Measurements from ENCODE around the gene LAMC1. TPM values are rescaled to one million over a fixed set of nuclear protein-coding genes. Genes with fewer than 3 reads are reported as not detected.

Gene LAMC1
- total RNA-seq, 4 donors from 2014 or later = 130 to 315 (median 214) TPM

DNA sequence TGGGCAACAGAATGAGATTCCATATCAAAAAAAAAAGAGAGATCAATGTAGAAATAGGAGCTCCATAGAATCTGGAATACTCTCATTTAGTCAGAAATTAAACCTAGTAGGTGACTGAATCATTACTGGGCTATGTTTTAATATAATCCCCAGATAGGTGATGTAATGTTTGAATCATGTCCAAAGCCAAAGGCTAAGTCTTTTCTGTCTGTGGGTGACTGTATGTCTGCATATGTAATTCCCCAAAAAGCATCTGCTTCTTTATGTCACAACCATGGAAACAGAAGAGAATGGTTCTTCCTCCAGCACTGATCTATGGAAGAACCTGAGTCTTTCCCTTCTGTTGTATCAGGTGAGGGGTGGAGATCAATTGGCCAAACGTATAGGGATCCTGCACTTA is 168.6 kb downstream of the LAMC1 start:
- H3K36me3 ChIP-seq = no peaks in the 10 kb centered on the region
- no peak for TF ChIP-seq POLR2A (IDR thresholded peaks at IDR 0.05)
- TF ChIP-seq, protein P1, sequence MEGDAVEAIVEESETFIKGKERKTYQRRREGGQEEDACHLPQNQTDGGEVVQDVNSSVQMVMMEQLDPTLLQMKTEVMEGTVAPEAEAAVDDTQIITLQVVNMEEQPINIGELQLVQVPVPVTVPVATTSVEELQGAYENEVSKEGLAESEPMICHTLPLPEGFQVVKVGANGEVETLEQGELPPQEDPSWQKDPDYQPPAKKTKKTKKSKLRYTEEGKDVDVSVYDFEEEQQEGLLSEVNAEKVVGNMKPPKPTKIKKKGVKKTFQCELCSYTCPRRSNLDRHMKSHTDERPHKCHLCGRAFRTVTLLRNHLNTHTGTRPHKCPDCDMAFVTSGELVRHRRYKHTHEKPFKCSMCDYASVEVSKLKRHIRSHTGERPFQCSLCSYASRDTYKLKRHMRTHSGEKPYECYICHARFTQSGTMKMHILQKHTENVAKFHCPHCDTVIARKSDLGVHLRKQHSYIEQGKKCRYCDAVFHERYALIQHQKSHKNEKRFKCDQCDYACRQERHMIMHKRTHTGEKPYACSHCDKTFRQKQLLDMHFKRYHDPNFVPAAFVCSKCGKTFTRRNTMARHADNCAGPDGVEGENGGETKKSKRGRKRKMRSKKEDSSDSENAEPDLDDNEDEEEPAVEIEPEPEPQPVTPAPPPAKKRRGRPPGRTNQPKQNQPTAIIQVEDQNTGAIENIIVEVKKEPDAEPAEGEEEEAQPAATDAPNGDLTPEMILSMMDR (IDR thresholded peaks at IDR 0.05) = no peak
- no peak for DNase-seq
- no peak overlapping the region for H3K4me3 ChIP-seq
- intact Hi-C loops (cut with DNase I; ENCODE audit: low total_unique reads) = no loop called here
- H3K9me3 ChIP-seq = no peaks in the 10 kb centered on the region
- H3K27ac ChIP-seq = no peak overlapping the region
- H3K4me1 ChIP-seq = no peaks in the 10 kb centered on the region
- H3K27me3 ChIP-seq = no peaks in the 10 kb centered on the region

DNA sequence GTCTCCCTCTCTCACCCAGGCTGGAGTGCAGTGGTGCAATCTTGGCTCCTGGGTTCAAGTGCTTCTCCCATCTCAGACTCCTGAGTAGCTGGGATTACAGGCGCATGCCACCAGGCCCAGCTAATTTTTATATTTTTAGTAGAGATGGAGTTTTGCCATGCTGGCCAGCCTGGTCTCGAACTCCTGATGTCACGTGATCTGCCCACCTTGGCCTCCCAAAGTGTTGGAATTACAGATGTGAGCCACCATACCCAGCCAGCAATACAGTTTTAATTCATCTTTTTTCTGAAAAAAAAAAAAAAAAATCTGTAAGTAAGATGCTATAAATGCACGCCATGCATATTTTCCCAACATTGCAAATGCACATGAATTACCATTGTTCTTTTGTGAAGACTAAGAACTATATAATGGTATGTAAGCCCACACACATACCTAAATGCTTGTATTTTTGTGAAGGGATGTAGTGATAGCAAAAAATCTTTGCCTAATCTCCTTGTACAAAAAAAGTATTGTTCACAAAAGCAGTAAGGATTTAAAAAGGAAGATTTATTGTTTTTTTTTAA is 170.8 kb downstream of the LAMC1 start:
- H3K4me1 ChIP-seq = no peaks in the 10 kb centered on the region
- no peaks in the 10 kb centered on the region for H3K36me3 ChIP-seq
- no peaks in the 10 kb centered on the region for H3K9me3 ChIP-seq
- intact Hi-C loops (cut with DNase I; ENCODE audit: low total_unique reads) = no loop called here
- no peak overlapping the region for H3K4me3 ChIP-seq
- no peak overlapping the region for H3K27ac ChIP-seq
- no peak for TF ChIP-seq POLR2A (IDR thresholded peaks at IDR 0.05)
- TF ChIP-seq, protein P1 (IDR thresholded peaks at IDR 0.05) = no peak
- no peak for DNase-seq
- H3K27me3 ChIP-seq = no peaks in the 10 kb centered on the region

DNA sequence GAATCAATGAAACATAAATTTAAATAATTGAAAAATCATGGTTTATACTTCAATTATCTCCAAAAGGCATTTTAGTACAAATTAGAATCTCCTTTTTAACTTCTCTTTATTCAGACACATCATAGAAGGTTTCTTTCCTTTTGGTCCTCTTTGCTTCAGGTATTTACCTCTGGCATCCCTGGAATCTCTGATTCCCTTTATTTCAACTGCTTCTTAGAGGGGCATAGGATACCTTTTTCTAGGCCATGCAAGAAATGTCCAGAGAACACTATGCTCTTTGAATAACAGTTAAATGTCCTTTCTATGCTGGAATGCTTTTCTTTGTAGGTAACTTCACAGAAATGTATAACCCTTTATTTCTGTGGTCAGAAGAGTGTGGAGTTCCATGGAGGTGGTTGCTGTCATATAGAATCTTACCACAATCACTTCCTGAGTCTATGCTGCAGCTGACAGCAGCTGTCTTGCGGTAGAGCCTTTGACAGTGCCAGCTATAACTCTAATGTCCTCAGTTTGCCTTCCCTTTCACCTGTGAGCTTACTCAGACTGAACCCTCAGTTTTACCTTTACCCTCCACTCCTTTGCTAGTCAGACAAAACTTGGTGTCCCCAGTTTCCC is 171.4 kb downstream of the LAMC1 start:
- H3K4me1 ChIP-seq = no peaks in the 10 kb centered on the region
- H3K36me3 ChIP-seq = no peaks in the 10 kb centered on the region
- H3K27ac ChIP-seq = no peak overlapping the region
- H3K9me3 ChIP-seq = no peaks in the 10 kb centered on the region
- H3K4me3 ChIP-seq = no peak overlapping the region
- H3K27me3 ChIP-seq = no peaks in the 10 kb centered on the region
- DNase-seq = no peak
- TF ChIP-seq, protein P1 (IDR thresholded peaks at IDR 0.05) = no peak
- TF ChIP-seq POLR2A (IDR thresholded peaks at IDR 0.05) = no peak
- intact Hi-C loops (cut with DNase I; ENCODE audit: low total_unique reads) = no loop called here

DNA sequence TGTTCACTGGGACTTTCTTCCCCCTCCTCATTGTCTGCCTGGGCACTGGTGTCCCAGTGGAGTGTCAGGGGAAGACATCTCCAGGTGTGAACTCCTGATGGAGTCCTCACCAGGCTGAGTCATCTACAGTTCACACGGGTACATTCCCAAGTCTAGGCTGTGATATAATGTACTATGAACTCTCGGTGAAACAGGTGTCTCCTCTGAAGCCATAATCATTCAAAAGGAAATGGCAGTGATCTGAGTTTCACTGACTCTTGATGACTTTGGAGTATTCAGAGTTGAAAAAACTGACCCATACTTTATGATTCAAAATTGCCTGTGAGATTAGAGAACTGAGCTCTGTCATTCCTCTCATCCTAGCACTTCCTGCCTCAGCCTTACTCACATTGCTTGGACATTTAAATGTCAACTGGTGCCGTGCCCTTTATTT is 171.9 kb downstream of the LAMC1 start:
- intact Hi-C loops (cut with DNase I; ENCODE audit: low total_unique reads) = no loop called here
- DNase-seq = no peak
- Histone ChIP-seq H3K36me3 (no peaks in the 10 kb centered on the region), H3K9me3 (no peaks in the 10 kb centered on the region), H3K27ac (no peak overlapping the region), H3K4me3 (no peak overlapping the region), H3K27me3 (no peaks in the 10 kb centered on the region), H3K4me1 (no peaks in the 10 kb centered on the region)
- TF ChIP-seq, protein P1 (IDR thresholded peaks at IDR 0.05) = no peak
- TF ChIP-seq POLR2A (IDR thresholded peaks at IDR 0.05) = no peak

Small RNA genes within 50 kb of the gene (small RNA-seq; reads per million reads assigned to genes)
- not detected for gene RNU6-41P

Other genes starting within 250 kb of the LAMC1 start
- 1 to 10 TPM in 2 of 4 donors, under 1 TPM in 2; 0.29 to 9.9 (median 4.4) TPM for gene NPL, start 233.6 kb upstream of the LAMC1 start, total RNA-seq
- 100 to 1,000 TPM in 3 of 4 donors, 10 to 100 TPM in 1; 70.0 to 227 (median 151) TPM for gene DHX9, start 184.1 kb upstream of the LAMC1 start, total RNA-seq
- gene SHCBP1L, start 70.3 kb upstream of the LAMC1 start, total RNA-seq = 1 to 10 TPM in 1 of 4 donors, not detected in 3; 1.0 TPM
- 10 to 100 TPM in 1 of 4 donors, 1 to 10 TPM in 3; 2.1 to 17.4 (median 4.4) TPM for gene LAMC2, start 162.8 kb downstream of the LAMC1 start, total RNA-seq

Data from uterus (tissue), 4 donors.